CD4-positive, alpha-beta T cell treated with Interferon alpha-2 for 1 hour (primary cell): Measurements from ENCODE around the gene ZBTB7C.

Experiments used
- DNase-seq, 2 donors: peaks; one replicate each; pipeline ENCODE4 v3.0.0-alpha.2; 2020 to 2022

Gene ZBTB7C

DNA sequence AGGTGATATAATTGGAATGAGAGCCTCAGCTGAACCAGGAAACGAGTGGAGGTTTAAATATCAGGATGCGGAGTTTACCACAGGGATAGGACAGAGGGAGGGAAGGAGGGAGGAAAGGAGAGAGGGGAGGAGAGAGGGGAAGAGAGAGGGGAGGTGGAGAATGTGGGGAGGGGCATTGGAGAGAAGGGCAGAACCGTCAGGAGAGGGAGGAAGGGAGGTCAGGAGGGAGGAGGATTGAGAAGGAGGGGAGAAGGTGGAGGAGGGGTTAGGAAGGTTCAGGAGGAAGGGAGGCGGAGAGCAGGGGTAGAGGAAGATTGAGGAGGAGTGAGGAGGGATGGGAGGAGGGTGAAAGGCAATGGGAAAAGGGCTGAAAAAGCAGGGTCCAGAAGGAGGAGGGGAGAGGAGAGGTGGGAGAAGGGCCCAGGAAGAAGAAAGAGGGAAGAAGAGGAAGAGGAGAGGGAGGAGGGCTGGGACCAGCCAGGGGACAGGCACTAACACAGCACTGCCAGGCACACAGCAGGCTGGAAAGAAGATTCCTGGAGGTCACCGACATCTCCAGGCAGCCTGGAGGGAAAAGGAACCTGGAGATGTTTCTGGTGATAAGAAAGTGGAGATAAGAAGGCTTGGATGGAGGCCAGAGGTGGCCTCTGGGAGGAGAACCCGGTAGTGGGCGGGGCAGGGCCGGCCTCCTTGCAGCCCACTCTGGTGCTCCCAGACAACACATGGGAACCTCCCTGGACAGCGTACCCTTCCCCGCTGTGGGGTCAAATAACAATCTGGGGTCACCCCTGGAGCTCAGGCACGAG is 302.0 kb downstream of the ZBTB7C start:
- no peak for DNase-seq

DNA sequence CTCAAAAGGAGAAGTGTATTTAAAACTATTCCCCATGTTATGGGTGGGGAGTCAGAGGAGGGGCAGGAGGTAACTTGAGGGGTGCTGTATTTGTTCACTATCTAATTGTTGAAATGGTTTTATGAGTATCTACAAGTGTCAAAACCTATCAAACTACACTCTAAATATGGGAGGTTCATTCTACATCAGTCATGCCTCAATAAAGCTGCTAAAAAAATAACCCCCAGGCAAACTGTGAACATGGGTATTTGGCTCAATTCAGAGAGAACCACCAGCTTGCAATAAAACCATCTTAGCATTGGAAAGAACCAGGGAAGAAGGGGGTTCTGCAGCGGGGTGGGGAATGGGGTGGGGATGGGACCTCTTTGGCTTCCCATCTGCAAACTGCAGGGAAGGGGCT is 302.7 kb downstream of the ZBTB7C start:
- no peak for DNase-seq

DNA sequence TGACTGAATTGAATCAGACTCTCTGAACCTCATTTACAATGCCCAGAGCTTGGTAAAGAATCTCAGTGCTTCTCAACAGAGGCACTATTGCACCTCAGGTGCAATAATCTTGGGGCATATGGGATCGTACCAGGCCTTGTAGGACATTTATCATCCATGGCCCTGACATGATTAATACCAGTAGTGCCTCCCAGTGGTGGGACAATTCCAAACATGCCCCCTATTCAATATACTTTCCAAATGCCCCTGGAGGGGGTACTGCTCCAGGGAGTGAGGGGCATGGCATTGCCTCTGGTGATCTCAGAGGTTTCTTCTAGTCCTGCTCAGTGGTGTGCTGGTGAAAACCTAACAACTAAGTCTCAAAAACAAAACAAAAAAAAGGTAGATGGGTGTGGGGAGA is 303.9 kb downstream of the ZBTB7C start:
- no peak for DNase-seq

DNA sequence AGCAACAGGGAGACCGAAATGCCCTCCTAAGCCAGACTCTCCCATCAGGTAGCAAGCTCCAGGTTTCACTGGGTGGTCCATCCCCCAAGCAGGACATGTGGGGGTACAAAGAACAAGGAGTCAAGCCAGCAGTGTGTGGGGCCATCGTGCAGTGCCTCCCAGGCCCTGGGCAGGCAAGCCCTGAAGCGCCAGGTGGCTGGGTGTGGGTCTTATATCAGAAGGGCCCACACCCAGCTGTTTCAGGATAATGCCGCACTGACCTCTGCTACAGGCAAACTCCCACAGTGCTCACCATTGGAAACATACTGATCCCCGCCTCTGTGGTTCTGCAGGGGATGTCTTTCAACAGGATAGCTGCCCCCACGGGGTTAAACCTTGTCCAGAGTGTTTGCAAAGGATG is 304.5 kb downstream of the ZBTB7C start:
- no peak for DNase-seq

DNA sequence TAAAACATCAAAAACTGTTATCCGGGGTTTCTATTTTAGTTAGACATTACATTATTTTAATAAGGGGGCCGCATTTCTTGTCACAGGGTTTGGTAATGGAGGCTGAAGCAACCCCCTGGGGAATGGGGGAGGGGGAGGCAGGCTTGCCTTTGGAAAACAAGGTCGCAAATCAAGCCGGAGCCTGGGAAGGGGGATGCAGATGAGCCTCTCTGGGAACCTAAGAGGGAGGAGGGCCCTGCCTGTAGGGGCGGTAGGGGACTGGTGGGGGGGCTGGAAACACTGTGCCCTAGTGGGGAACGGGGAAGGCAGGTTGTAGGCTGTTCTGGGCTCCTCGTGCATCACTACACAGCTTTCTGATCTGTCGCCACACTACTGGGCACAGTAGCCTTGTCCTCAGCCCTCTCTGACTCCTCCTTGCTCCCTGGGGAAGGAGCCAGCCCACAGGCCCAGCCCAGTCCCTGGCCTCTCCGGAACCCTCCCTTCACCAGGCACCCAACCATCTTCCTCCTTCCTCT is 308.5 kb downstream of the ZBTB7C start:
- DNase-seq, result no peak

GRCh38 chr18:48100165-48100575 is 309.0 kb downstream of the ZBTB7C start:
- DNase-seq, result no peak

- DNase-seq, result no peak
Measured at GRCh38 chr18:48099481-48100164, 309.6 kb downstream of the ZBTB7C start.

- no peak for DNase-seq
Measured at GRCh38 chr18:48098538-48098937, 310.6 kb downstream of the ZBTB7C start.

- DNase-seq, result no peak
Measured at GRCh38 chr18:48098007-48098406, 311.2 kb downstream of the ZBTB7C start.

DNA sequence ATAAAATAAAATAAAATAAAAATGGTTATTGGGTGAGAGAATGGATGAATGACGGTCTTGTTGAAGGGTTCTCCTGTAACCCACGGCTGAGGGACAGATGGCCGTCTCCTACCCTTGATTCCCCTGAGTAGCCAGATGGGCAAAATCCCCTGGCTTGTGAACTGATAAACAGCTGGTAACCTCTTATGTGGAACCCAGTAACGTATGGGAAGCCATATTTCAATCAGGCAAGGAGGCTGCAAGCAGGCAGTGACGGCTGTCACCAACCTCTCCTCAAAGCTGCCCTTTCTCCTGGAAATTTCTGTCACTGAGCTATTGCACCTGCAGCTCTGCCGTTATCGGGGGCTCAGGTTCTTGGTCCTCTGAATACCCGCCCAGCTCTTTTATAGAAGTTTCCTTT is 313.5 kb downstream of the ZBTB7C start:
- no peak for DNase-seq

- DNase-seq, result no peak
Measured at GRCh38 chr18:48093104-48093503, 316.1 kb downstream of the ZBTB7C start.

DNA sequence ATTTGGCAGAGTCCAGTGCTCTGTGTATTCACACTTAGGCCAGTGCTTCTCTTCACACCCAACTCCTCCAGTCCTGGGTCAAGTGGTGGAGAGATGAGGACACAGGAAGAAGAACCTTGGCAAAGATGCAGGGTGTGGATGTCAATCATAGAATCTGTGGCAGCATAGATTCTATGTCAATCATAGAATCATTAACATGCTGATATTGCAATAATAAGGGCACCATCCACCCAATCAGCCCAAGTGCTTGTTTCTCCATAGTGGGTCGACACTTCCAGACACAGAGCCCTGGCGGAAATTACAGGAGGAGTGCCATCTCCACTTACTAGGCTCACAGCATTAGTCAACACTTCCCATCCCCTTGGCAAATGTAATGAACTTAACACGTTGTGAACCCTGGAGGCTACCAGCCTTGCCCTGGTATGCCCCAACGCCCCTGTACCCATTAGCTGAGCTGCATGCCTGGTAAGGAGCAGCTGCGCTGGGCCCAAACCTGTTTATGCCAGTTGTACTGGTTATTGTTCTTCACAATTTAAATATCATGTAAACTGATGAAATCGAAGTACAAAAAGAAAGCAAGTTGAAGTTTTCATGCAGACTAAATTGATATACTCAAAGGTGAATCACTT is 317.2 kb downstream of the ZBTB7C start:
- no peak for DNase-seq

DNA sequence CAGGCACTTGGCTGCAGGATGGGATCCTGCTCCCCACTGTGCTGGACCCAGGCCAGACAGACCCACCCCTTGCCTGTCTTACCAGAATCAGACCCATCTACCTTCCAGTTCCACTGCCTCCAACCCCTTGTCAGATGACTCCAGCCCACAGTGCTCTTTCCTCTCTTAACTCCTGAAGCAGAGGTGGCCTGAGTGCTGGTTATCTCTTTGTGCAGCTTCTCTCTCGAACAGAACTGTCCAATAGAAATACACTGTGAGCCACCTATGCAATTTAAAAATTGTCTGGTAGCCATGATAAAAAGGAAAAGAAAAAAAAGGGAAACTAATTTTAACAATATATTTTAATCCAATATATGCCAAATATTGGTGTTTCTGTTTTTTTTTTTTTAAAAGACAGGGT is 318.5 kb downstream of the ZBTB7C start:
- DNase-seq, result no peak

DNA sequence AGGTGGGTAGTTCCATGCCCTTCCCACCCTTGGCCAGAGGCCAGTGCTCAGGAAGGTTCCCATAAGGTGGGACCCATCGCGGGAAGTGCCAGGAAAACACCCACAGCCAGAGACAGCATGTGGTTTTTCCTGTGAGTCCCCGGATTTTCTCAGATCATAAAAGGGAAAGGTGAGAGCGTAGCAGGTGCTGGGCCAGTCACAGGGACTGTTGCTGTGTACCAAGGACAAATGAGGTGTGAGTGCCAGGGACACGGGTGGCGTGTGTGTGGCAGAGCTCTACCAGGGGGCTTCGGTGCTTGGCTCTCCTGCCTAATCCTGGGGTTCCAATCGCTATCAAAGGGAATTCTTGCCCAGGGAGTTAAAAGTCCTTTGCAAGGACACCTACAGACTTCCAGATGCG is 319.2 kb downstream of the ZBTB7C start:
- DNase-seq, result no peak

DNA sequence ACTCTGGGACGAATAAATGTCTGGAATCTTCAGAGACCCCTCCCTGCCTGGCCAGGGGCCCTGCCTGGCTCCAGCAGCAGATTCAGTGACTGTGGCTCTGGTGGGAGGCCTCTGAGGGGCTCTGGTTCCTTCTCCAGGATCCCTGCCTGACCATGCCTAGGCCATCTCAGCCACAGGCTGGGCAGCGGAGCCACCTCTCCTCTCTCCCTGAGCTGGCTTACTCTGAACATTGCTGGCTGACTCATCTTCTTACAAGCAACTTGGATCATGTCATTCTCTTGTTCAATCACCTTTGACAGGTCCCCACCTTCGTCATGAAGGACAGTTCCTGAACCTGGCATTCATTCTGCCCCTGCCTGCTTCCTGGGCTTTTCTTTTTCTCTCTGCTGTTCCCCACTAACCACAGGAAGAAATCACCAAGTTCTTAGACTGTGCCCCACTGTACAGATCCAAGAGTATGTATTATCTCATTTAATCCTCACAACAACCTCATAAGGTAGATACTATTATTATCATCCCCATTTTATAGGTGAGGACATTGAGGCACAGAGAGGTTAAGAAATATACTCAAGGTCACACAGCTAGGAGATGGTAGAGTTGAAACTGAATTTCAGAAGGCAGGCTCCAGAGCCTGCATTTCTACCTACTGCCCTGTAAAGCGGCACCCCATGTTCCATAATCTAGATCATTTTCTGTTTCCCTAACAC is 323.2 kb downstream of the ZBTB7C start:
- no peak for DNase-seq

GRCh38 chr18:48084858-48085257 is 324.3 kb downstream of the ZBTB7C start:
- no peak for DNase-seq

DNA sequence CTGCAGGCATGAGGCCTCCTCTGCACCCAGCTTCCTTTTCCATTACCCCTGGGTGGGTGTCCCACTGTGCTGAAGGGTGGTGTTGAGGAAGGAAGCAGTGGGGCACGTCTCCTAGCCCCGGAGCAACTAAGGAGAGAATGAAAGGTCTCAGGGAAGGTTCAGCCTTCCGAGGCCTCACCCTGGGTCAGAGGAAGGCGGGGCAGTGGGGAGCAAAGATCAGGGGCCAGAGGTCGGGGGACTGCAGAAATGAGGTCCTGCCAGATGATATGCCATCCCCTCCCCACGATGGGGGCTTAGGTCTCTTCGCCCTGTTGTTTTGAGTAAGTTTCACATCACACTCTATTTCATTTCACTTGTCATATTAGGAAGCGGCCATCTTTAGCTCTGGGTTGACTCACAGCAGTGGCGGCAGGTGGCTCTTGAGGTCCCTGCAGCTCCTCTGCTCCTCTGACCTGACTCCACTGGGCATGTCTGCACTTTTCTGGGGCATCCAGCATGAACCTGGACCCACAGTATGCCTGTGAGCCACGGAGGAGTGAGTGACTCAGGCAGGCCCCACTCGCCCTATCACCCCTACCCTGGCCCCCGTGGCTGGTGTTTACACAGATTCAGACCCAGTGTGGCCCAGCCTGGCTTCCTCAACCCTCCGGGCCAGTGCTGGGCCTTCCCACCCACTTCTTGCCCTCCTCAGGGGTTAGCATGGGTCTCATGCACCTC is 325.0 kb downstream of the ZBTB7C start:
- DNase-seq, result no peak

GRCh38 chr18:48080546-48080945 is 328.6 kb downstream of the ZBTB7C start:
- DNase-seq, result no peak

- no peak for DNase-seq
Measured at GRCh38 chr18:48079885-48080284, 329.3 kb downstream of the ZBTB7C start.

DNA sequence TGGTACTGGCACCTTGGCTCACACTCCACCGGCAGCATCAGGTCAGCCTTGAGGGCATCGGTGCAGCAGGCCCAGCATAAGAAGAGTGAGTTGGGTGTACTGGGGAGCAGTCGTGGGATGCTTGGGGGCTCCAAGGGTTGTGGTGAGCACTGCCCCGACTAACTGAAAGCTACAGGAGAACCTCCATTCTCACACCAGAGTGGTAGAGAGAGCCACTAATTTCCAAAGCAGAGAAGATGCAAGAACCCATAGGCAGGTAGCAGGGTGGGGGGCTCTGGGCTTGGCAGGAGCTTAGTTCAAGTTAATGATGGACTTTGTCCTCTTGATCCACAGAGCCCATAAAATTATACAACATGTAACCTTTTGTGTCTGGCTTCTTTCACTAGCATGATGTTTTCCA is 330.7 kb downstream of the ZBTB7C start:
- no peak for DNase-seq

DNA sequence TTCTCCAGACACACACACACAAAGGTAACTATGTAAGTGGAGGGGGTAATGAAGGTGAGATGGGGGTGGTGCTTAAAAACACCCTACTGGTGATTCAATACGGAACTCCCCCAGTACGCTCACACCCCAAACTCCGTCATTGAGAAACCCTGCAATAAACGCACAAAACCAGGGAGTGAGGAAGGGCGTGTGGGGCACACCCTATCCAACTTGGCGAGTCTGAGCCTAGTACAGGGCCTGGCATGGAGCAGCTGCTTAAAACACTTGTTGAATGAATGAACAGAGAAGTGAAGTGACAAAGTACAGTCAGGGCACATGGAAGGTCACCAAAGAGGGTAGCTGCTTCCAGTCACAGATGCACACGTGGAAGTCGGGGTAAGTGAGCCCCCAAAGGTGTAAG is 331.9 kb downstream of the ZBTB7C start:
- DNase-seq, result no peak

- no peak for DNase-seq
Measured at GRCh38 chr18:48076461-48076860, 332.7 kb downstream of the ZBTB7C start.

DNA sequence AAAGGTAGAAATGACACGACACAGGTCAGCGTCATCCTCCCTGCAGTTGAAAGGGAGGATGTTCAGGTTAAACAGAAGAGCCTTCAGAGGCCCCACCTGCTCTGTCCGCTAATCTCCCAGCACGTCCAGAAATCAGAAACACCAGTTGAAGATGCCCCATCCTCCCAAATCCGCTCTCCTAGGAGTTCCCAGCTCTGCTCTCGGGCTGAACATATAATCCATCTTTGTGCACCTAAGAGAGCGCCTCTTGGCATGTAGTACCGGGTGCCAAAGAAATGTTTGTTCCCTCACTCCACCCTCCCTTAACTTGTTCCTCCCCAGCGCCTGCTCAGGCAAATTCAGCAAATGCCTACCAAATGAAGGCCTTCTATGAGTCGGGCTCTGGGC is 333.5 kb downstream of the ZBTB7C start:
- no peak for DNase-seq
